GM12892 (cell line): Measurements from ENCODE around the gene ARHGAP15.
A peak's percentile ranks its signal among the peaks of the same experiment; 100 is the strongest.

ENCODE experiments used
- DNase-seq: peaks from one replicate; pipeline ENCODE4 v3.0.0; 2011; ENCODE audit not compliant: insufficient read length
- FAIRE-seq: peaks from 2 replicates; lab custom pipeline; 2011; peaks lifted over from hg19 to GRCh38; lab: Jason Lieb, UNC
- POLR2A ChIP-seq: IDR thresholded peaks from 2 replicates; pipeline ENCODE4 v1.6.1; 2011; ENCODE audit warnings: low read depth, low read length, control low read depth
- POLR2AphosphoS5 ChIP-seq: IDR thresholded peaks from 2 replicates; pipeline ENCODE4 v1.6.1; 2011; ENCODE audit warnings: low read depth, low read length, control low read depth
- TAF1 ChIP-seq: IDR thresholded peaks from 2 replicates; pipeline ENCODE4 v1.6.1; 2011; ENCODE audit warnings: low read depth, mild to moderate bottlenecking, control low read depth, low read length, borderline replicate concordance

The ARHGAP15 gene

GRCh38 chr2:143121957-143122356, 7.3 kb upstream of the ARHGAP15 start:
- FAIRE-seq: no peak
- TF ChIP-seq TAF1 (no peak), POLR2A (no peak), POLR2AphosphoS5 (no peak)
- no peak for DNase-seq

DNA sequence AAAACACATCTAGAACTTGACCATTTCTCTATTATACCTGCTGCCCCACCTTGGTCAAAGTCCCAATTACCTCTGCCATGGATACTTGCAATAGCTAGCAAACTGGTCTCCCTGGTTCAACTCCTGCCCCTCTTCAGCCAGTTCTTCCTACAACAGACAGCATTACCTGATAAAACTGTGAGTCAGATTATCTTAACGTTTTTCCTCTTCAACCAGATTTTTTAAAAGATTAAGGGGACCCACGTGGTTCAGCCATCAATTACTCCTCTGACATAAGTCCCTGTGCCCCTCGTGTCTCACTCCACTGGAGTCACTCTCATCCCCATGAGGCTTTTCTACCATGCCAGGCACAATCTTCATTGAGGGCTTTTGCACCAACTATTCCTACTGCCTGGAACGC, 5.3 kb upstream of the ARHGAP15 start:
- FAIRE-seq: no peak
- TF ChIP-seq POLR2AphosphoS5 (no peak), POLR2A (no peak), TAF1 (no peak)

GRCh38 chr2:143124445-143124844, 4.8 kb upstream of the ARHGAP15 start:
- no peak for TF ChIP-seq TAF1
- no peak for TF ChIP-seq POLR2AphosphoS5
- no peak for TF ChIP-seq POLR2A
- DNase-seq (no peak), FAIRE-seq (no peak)

More for the DNA sequence above, 5.3 kb upstream of the ARHGAP15 start:
- no peak for DNase-seq

GRCh38 chr2:143125717-143126116, 3.5 kb upstream of the ARHGAP15 start:
- TF ChIP-seq TAF1 (no peak), POLR2A (no peak), POLR2AphosphoS5 (no peak)
- DNase-seq (no peak), FAIRE-seq (no peak)

GRCh38 chr2:143132355-143132754, 3.1 kb downstream of the ARHGAP15 start:
- no peak for TF ChIP-seq POLR2A
- no peak for TF ChIP-seq POLR2AphosphoS5
- TF ChIP-seq TAF1: no peak
- FAIRE-seq (peak; percentile 91), DNase-seq (no peak)

- FAIRE-seq: no peak
Observed at GRCh38 chr2:143133783-143134182, 4.6 kb downstream of the ARHGAP15 start.

DNA sequence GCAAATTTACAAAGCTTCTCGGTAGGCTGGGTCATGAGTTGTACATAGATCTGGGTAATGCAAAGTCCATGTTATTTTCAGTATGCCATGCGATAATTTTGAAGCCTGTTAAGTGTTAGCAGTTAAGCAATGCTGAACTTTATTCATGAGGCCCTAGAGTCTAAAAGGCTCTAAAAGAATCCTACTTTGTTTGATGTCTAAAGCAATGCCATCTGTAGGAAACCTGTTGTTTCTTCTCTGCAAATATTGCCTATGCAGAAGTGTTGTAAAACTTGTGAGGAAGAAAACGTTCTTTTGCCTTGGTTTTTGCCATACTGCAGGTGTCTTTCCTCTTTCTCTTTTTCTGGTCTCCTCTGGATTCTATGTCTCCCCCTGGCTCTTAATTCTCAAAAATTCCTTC, 9.1 kb downstream of the ARHGAP15 start:
- DNase-seq: no peak
- peak; percentile 90 for FAIRE-seq
- no peak for TF ChIP-seq POLR2AphosphoS5

More at GRCh38 chr2:143133783-143134182, 4.6 kb downstream of the ARHGAP15 start:
- DNase-seq: no peak
- TF ChIP-seq POLR2A (no peak), POLR2AphosphoS5 (no peak), TAF1 (no peak)

DNA sequence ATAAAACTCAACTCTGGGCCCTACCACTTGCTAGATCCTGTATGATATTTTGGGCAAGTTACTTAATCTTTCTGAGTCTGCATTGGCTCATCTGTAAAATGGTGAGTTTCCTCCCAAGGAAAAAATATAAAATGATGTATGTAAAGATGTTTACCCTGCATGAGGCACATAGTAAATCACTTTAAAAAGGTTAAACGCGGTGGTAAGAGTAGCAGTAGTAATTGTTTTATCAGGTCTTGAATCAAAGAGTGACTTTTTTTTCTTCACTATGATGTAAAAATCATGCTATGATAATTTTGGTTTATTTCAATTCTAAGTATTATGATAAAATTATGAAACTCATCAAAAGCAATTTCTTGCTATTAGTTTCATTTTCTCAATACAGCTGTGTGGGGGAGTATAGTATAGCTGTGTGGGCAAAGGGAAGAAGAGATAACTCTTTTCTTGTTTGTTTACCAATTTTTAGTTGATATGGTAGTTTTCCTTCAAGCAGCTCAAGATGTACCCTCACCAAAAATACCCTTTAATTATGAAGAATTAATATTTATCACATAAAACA, 10.7 kb downstream of the ARHGAP15 start:
- DNase-seq (no peak), FAIRE-seq (peak; percentile 88)
- TF ChIP-seq POLR2A (no peak), POLR2AphosphoS5 (no peak), TAF1 (no peak)

DNA sequence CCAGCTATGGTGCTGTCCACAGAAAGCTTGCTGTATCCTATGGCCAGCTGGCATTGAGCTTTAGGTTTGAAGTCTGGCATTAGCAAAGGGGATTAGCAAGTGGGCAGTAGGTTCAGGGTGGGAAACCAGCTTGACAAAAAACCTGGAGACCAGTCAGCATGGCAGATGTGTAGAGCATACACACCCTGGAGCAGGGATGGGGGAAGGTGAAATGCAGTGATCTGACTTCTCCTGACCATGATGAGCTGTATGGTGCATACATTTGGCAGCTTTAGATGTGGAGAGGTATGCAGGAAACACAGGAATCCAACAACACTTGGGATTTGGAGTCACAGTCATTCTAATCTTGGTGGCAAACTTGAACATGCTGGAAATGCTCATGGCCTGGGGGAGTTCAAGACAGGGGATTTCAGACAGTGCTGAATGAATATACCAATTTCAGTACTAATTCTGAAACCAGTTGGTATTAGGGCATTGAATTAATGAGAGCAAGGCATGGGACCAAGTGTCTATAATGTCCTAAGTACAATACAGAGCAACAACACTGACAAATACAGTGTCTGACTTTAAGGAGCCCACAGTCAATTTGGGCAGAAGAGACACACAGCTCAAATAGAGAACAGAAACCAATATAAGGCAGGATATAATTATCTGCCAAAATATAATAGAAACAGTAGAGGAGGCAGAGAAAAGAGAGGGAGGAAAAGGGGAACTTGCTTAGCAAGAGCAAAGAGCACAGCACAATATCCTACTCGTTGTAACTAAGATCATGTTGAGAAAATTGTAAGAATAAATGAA, 11.8 kb downstream of the ARHGAP15 start:
- TF ChIP-seq POLR2AphosphoS5: no peak
- TF ChIP-seq POLR2A: no peak
- TF ChIP-seq TAF1: no peak
- peak; percentile 88 for FAIRE-seq
- no peak for DNase-seq

DNA sequence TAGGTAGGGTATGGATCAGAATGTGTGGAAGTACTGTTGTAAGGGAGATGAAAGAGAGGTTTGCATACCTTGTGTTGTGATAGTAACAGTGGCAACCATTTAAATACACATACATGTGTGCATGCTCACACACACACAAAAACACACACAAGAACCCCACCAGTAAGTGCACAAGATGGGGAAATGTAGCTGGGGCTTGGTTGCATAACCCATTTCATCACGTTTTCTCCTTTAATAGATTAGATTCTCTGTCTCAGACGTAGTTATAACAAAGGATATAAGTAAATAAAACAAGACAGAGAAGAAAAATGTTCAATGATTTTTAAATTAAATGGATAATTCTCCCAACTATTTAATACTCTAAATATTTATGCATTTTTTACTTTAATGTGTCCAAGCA, 13.4 kb downstream of the ARHGAP15 start:
- TF ChIP-seq POLR2A: no peak
- no peak for TF ChIP-seq POLR2AphosphoS5
- TF ChIP-seq TAF1: no peak
- DNase-seq (no peak), FAIRE-seq (no peak)

- no peak for TF ChIP-seq POLR2AphosphoS5
- TF ChIP-seq TAF1: no peak
- no peak for TF ChIP-seq POLR2A
- no peak for DNase-seq
- peak; percentile 9 for FAIRE-seq
Observed at GRCh38 chr2:143144813-143145455, 15.7 kb downstream of the ARHGAP15 start.
